Adrenal gland (tissue), 19 donors: Measurements from ENCODE around the gene SLAMF8. TPM values are rescaled to one million over a fixed set of nuclear protein-coding genes. Genes with fewer than 3 reads are reported as not detected.

Experiments
- DNase-seq, 7 donors: peaks; one replicate each; pipeline ENCODE4 v3.0.0-alpha.2; 2019 to 2020
- H3K27ac ChIP-seq, 5 donors: fragments of 200-600 bp; sonication (generic) in 4 of 5; 1 replicate in 3 of 5; 2 replicates in 2 of 5; pipeline versions ENCODE4 v1.5.1 to v1.8.0; 2016 to 2020; ENCODE audit warnings: mild to moderate bottlenecking in 1 of 5
- H3K27me3 ChIP-seq: fragments of 200-600 bp; 2 replicates; pipeline ENCODE4 v1.8.0; 2021
- H3K36me3 ChIP-seq, 2 donors: fragments of 200-600 bp; replicated peaks in 1 of 2; 1 replicate in 1 of 2; 2 replicates in 1 of 2; pipeline versions ENCODE4 v1.5.1 to v1.8.0; 2018 to 2022
- H3K4me1 ChIP-seq, 2 donors: fragments of 200-600 bp; replicated peaks in 1 of 2; 1 replicate in 1 of 2; 2 replicates in 1 of 2; pipeline versions ENCODE4 v1.5.1 to v1.8.0; 2018 to 2021
- H3K4me3 ChIP-seq, 4 donors: fragments of 200-600 bp; sonication (generic) in 3 of 4; one replicate each; pipeline ENCODE4 v1.5.1; 2016 to 2018
- H3K9me3 ChIP-seq, 3 donors: fragments of 200-600 bp; sonication (generic) in 1 of 3; replicated peaks in 1 of 3; 1 replicate in 2 of 3; 2 replicates in 1 of 3; pipeline versions ENCODE4 v1.5.1 to v1.8.0; 2016 to 2021
- CTCF ChIP-seq, 6 experiments: fragments of 450-650 bp in 4 of 6; fragments of 200-600 bp in 2 of 6; sonication (generic) in 1 of 6; IDR thresholded peaks; 1 replicate in 5 of 6; 2 replicates in 1 of 6; pipeline versions ENCODE4 v1.5.1 to v1.8.0; 2016 to 2021; ENCODE audit warnings: antibody characterized with exemption in 6 of 6, mild to moderate bottlenecking in 2 of 6, moderate library complexity in 1 of 6
- POLR2A ChIP-seq, 2 donors: fragments of 450-650 bp; IDR thresholded peaks; one replicate each; pipeline ENCODE4 v1.6.1; 2017; ENCODE audit warnings: antibody characterized with exemption in 2 of 2, mild to moderate bottlenecking in 2 of 2, moderate library complexity in 1 of 2
- WGBS, 4 donors: extraction: QIAGEN DNeasy Blood & Tissue Kit in 2 of 4; methylation state at CpG; one replicate each; pipeline versions ENCODE4 v1.1.5 to v1.1.7; 2013 to 2017; 5-methylcytosine and 5-hydroxymethylcytosine counted together
- intact Hi-C, 2 donors: fragments of 100-400 bp; cut with DNase I; formaldehyde crosslinking; loops; one replicate each; pipeline versions ENCODE4 v1.14.1 to v1.15.0; 2022 to 2023
- long read RNA-seq, 10 donors: library from polyadenylated mRNA in 3 of 10; unstranded in 2 of 10; stranded (forward) in 1 of 10; transcript quantifications; one replicate each; pipeline ENCODE4 v2.0.0 and lab custom pipeline, GENCODE V29; 2021 to 2026
- polyA plus RNA-seq, 3 donors: library from polyadenylated mRNA; stranded (reverse); fragments of 200-250 nt in 2 of 3; fragments of 350-450 nt in 1 of 3; fragmentation: Illumina TruSeq in 1 of 3; extraction: RNeasy Lipid Tissue Mini Kit (QIAGEN cat#74804) in 1 of 3; gene quantifications; one replicate each; pipeline ENCODE4 v1.2.3, GENCODE V29; 2013 to 2014
- total RNA-seq, 9 donors: library from RNA; depleted of rRNA in 4 of 9; stranded (reverse); fragments of >200 nt in 4 of 9; fragments of 120-200 nt in 1 of 9; fragmentation: NEBNext Ultra II Directional in 1 of 9; extraction: Animal tissue kit (Norgen Biotek cat#: 25700) in 1 of 9; gene quantifications; one replicate each; pipeline versions ENCODE4 v1.1.0 to v1.2.4, GENCODE V29; 2013 to 2023
- donor health status: healthy with polysubstance abuse.
- donor health status: Bipolar disorder and iron deficiency.
- donor health status: DM: yes; HTN: yes; CAD: no.
- donor health status: DM: no; HTN: no; CAD: no.
- donor health status: DM: no; HTN: no; CAD: no.
- donor health status: DM: yes; HTN: yes; CAD: no.

SLAMF8 gene
- total RNA-seq (10 to 100 TPM in 4 of 9 donors, 1 to 10 TPM in 3, under 1 TPM in 2; 0.55 to 20.4 (median 9.9) TPM), polyA plus RNA-seq (10 to 100 TPM in 1 of 3 donors, 1 to 10 TPM in 2; 6.4 to 24.2 (median 6.5) TPM)
- long read RNA-seq, donor 1: 0 reads
- long read RNA-seq, donor 2: 0 reads
- long read RNA-seq, donor 3: 0 reads
- long read RNA-seq, donor 4, partial matches to known transcripts: 0 of 4 reads
- long read RNA-seq, donor 4, other reads (novel, unspliced or antisense): 3 of 4 reads
- long read RNA-seq, donor 5, transcript SLAMF8-201 (5 exons, 2,996 nt): major isoform, 22 of 35 reads
- long read RNA-seq, donor 5, partial matches to known transcripts: 1 of 35 reads
- long read RNA-seq, donor 5, other reads (novel, unspliced or antisense): 10 of 35 reads
- long read RNA-seq, donor 6, partial matches to known transcripts: 0 of 4 reads
- long read RNA-seq, donor 6, other reads (novel, unspliced or antisense): 2 of 4 reads
- long read RNA-seq, donor 7: 0 reads
- long read RNA-seq, donor 8: 0 reads
- long read RNA-seq, donor 9: 0 reads
- long read RNA-seq, donor 10: 0 reads

- H3K4me1 ChIP-seq: peaks cover 0 to 9% of the 10 kb centered on the region in 2 donors
- WGBS, 4 donors: 71 to 79% (median 77%) methylated on average over 9 to 11 of the region's 11 CpGs
- DNase-seq: peak in 5 of 7 donors; percentile 27 to 64 (median 40)
- no peaks in the 10 kb centered on the region for H3K9me3 ChIP-seq
- H3K27me3 ChIP-seq: no peaks in the 10 kb centered on the region
- H3K4me3 ChIP-seq: peak within 1 kb of the TSS in 1 of 4 donors; percentile 22
- intact Hi-C loops: no loop called here
- no peaks in the 10 kb centered on the region for H3K36me3 ChIP-seq
- H3K27ac ChIP-seq: peak within 1 kb of the TSS in 1 of 5 donors; percentile 64
- TF ChIP-seq POLR2A (IDR thresholded peaks at IDR 0.05): no peak
- TF ChIP-seq CTCF (IDR thresholded peaks at IDR 0.05): no peak
These were observed at the start of gene SLAMF8 for GRCh38 chr1:159826441-159827101. Gene SLAMF8 (plus strand): TSS chr1:159826873. CDS start chr1:159826899, 26 bp downstream.

GRCh38 chr1:159778266-159778665 is 48.4 kb upstream of the SLAMF8 start:
- Histone ChIP-seq H3K9me3 (no peaks in the 10 kb centered on the region), H3K27ac (peak overlapping the region in 2 of 5 donors; percentile 69 to 77), H3K4me1 (peaks cover 6 to 21% of the 10 kb centered on the region in 2 donors), H3K27me3 (no peaks in the 10 kb centered on the region), H3K36me3 (no peaks in the 10 kb centered on the region), H3K4me3 (no peak overlapping the region)
- 87 to 91% (median 88%) methylated on average over 4 of the region's 4 CpGs for WGBS, 4 donors
- intact Hi-C loops: no loop called here
- TF ChIP-seq POLR2A (IDR thresholded peaks at IDR 0.05) (no peak), CTCF (IDR thresholded peaks at IDR 0.05) (no peak)
- DNase-seq: no peak

GRCh38 chr1:159779403-159779851 is 47.2 kb upstream of the SLAMF8 start:
- Histone ChIP-seq H3K27me3 (no peaks in the 10 kb centered on the region), H3K27ac (peak overlapping the region in 4 of 5 donors; percentile 10 to 77 (median 70)), H3K36me3 (no peaks in the 10 kb centered on the region), H3K4me1 (peaks cover 6 to 21% of the 10 kb centered on the region in 2 donors), H3K9me3 (no peaks in the 10 kb centered on the region), H3K4me3 (no peak overlapping the region)
- 25 to 38% (median 33%) methylated on average over 2 of the region's 2 CpGs for WGBS, 4 donors
- intact Hi-C loops: no loop called here
- TF ChIP-seq POLR2A (IDR thresholded peaks at IDR 0.05): no peak
- no peak for TF ChIP-seq CTCF (IDR thresholded peaks at IDR 0.05)
- peak in 6 of 7 donors; percentile 58 to 81 (median 76) for DNase-seq
